HCT116 (cell line): ENCODE measurements around the gene DMGDH. TPM values are rescaled to one million over a fixed set of nuclear protein-coding genes. Genes with fewer than 3 reads are reported as not detected.

ENCODE experiments used
- ATAC-seq: fragments of 200-7000 bp; cut with Tn5 transposase; 2 replicates; pipeline ENCODE4 v1.9.1; 2020; ENCODE audit warnings: mild to moderate bottlenecking, moderate library complexity
- BruUV-seq: library from RNA; stranded (reverse); fragments of 400-500 nt; replicated peaks from 2 replicates; lab custom pipeline; 2021; lab: Mats Ljungman, UMichigan
- CTCF ChIA-PET: fragments of 300-600 bp; sonication (Branson Sonifier 250); formaldehyde crosslinking; loops from one replicate; lab custom pipeline; 2021; ENCODE audit warnings: antibody characterized with exemption; lab: Charles Lee
- POLR2A ChIA-PET: fragments of 300-600, 350-600 bp; sonication (Branson Sonifier 250); formaldehyde crosslinking; loops from one replicate; lab custom pipeline; 2021; ENCODE audit warnings: antibody characterized with exemption; lab: Charles Lee
- RAD21 ChIA-PET, 2 experiments: fragments of 300-600 bp; sonication (Branson Sonifier 250); formaldehyde crosslinking; loops; one replicate each; lab custom pipeline; 2023; ENCODE audit warnings: low total read pairs in 2 of 2; ENCODE audit not compliant: uncharacterized antibody in 2 of 2, unreplicated experiment in 2 of 2, low non-redundant PET in 1 of 2; lab: Charles Lee
- DNase-seq: peaks from one replicate; pipeline ENCODE4 v3.0.0-alpha.2; 2010; ENCODE audit warnings: low read depth, low spot score
- H2AFZ ChIP-seq: fragments of 200-600 bp; shearing (Covaris generic), sonication (generic); 2 replicates; pipeline ENCODE4 v1.6.1; 2017; ENCODE audit warnings: low read depth, mixed run types, mixed read lengths, antibody characterized with exemption, low read length; ENCODE audit not compliant: poor library complexity, severe bottlenecking
- H3K27ac ChIP-seq: 2 replicates; pipeline ENCODE4 v1.5.1; 2012; ENCODE audit warnings: low read depth, low read length
- H3K27me3 ChIP-seq: fragments of 200-600 bp; sonication (generic); 2 replicates; pipeline ENCODE4 v1.6.1; 2016; ENCODE audit warnings: mixed run types, low read length, mixed read lengths; ENCODE audit not compliant: insufficient read depth
- H3K36me3 ChIP-seq, 2 experiments: fragments of 200-500 bp in 1 of 2; fragments of 200-600 bp in 1 of 2; sonication (Bioruptor generic) in 1 of 2; sonication (generic) in 1 of 2; 2 replicates each; pipeline versions ENCODE4 v1.5.1 to v1.6.1; 2014 to 2016; ENCODE audit warnings: low read length in 2 of 2, inconsistent platforms in 1 of 2, mixed read lengths in 1 of 2, mixed run types in 1 of 2; ENCODE audit not compliant: insufficient read depth in 2 of 2, control insufficient read depth in 1 of 2
- H3K4me1 ChIP-seq, 2 experiments: fragments of 200-600 bp in 1 of 2; sonication (generic) in 1 of 2; 2 replicates each; pipeline versions ENCODE4 v1.5.1 to v1.6.1; 2012 to 2017; ENCODE audit warnings: low read length in 2 of 2, inconsistent platforms in 1 of 2, mild to moderate bottlenecking in 1 of 2, mixed read lengths in 1 of 2, mixed run types in 1 of 2, moderate library complexity in 1 of 2; ENCODE audit not compliant: insufficient read depth in 2 of 2, control insufficient read depth in 1 of 2
- H3K4me2 ChIP-seq: fragments of 200-600 bp; sonication (generic); 2 replicates; pipeline ENCODE4 v1.6.1; 2017; ENCODE audit warnings: mixed run types, low read length, mixed read lengths
- H3K4me3 ChIP-seq, 2 experiments: fragments of 200-600 bp in 1 of 2; sonication (generic) in 1 of 2; replicated peaks in 1 of 2; 2 replicates each; pipeline ENCODE4 v1.5.1; 2011 to 2016; ENCODE audit warnings: low read length in 2 of 2, control low read depth in 1 of 2, low read depth in 1 of 2, mild to moderate bottlenecking in 1 of 2, mixed read lengths in 1 of 2, mixed run types in 1 of 2
- H3K79me2 ChIP-seq: fragments of 200-600 bp; sonication (generic); 2 replicates; pipeline ENCODE4 v1.6.1; 2017; ENCODE audit warnings: mild to moderate bottlenecking, mixed run types, low read length, moderate library complexity, mixed read lengths; ENCODE audit not compliant: insufficient read depth
- H3K9ac ChIP-seq: fragments of 200-600 bp; sonication (generic); 2 replicates; pipeline ENCODE4 v1.6.1; 2016; ENCODE audit warnings: low read length, mixed read lengths
- H3K9me2 ChIP-seq: fragments of 200-600 bp; sonication (generic), shearing (Covaris generic); 2 replicates; pipeline ENCODE4 v1.6.1; 2017; ENCODE audit warnings: mixed run types, mild to moderate bottlenecking, moderate library complexity; ENCODE audit not compliant: insufficient read depth
- H3K9me3 ChIP-seq, 2 experiments: fragments of 200-500 bp in 1 of 2; fragments of 200-600 bp in 1 of 2; sonication (Bioruptor generic) in 1 of 2; sonication (generic) in 1 of 2; 2 replicates each; pipeline ENCODE4 v1.6.1; 2014 to 2017; ENCODE audit warnings: low read length in 2 of 2, mixed read lengths in 2 of 2, inconsistent platforms in 1 of 2, low read depth in 1 of 2, mild to moderate bottlenecking in 1 of 2, mixed run types in 1 of 2, moderate library complexity in 1 of 2; ENCODE audit not compliant: control insufficient read depth in 1 of 2, insufficient read depth in 1 of 2
- H4K20me1 ChIP-seq: fragments of 200-600 bp; sonication (generic), shearing (Covaris generic); 2 replicates; pipeline ENCODE4 v1.6.1; 2017; ENCODE audit warnings: mixed run types, mild to moderate bottlenecking, moderate library complexity; ENCODE audit not compliant: insufficient read depth
- ATF3 ChIP-seq: IDR thresholded peaks from 2 replicates; pipeline ENCODE4 v1.6.1; 2012
- CTCF ChIP-seq, 3 experiments: fragments of 200-600 bp in 1 of 3; sonication (generic) in 1 of 3; IDR thresholded peaks in 2 of 3; conservative IDR thresholded peaks in 1 of 3; 2 replicates each; pipeline ENCODE4 v1.5.1; 2012 to 2017; ENCODE audit warnings: low read depth in 2 of 3, low read length in 2 of 3, antibody characterized with exemption in 1 of 3, borderline replicate concordance in 1 of 3, control low read depth in 1 of 3, mild to moderate bottlenecking in 1 of 3, mixed read lengths in 1 of 3, mixed run types in 1 of 3, moderate library complexity in 1 of 3; ENCODE audit not compliant: insufficient read depth in 1 of 3
- EGR1 ChIP-seq: IDR thresholded peaks from 2 replicates; pipeline ENCODE4 v1.6.1; 2012; ENCODE audit warnings: low read depth
- ELF1 ChIP-seq: IDR thresholded peaks from 2 replicates; pipeline ENCODE4 v1.6.1; 2012; ENCODE audit warnings: low read depth, borderline replicate concordance
- EZH2 ChIP-seq: fragments of 200-600 bp; sonication (generic); IDR thresholded peaks from 2 replicates; pipeline ENCODE4 v1.6.1; 2017; ENCODE audit warnings: antibody characterized with exemption, mixed run types
- MAX ChIP-seq: IDR thresholded peaks from 2 replicates; pipeline ENCODE4 v1.6.1; 2012
- POLR2A ChIP-seq: IDR thresholded peaks from 2 replicates; pipeline ENCODE4 v1.7.0; 2011; ENCODE audit warnings: borderline replicate concordance; ENCODE audit not compliant: insufficient read depth, insufficient read length; ENCODE audit errors: extremely low read depth
- SIN3A ChIP-seq: IDR thresholded peaks from 2 replicates; pipeline ENCODE4 v1.6.1; 2012; ENCODE audit warnings: low read depth
- SP1 ChIP-seq: IDR thresholded peaks from 2 replicates; pipeline ENCODE4 v1.6.1; 2012; ENCODE audit warnings: low read depth
- SRF ChIP-seq: IDR thresholded peaks from 2 replicates; pipeline ENCODE4 v1.6.1; 2012; ENCODE audit warnings: low read depth
- TCF7L2 ChIP-seq: IDR thresholded peaks from 2 replicates; pipeline ENCODE4 v1.7.0; 2011; ENCODE audit warnings: borderline replicate concordance, inconsistent platforms; ENCODE audit not compliant: insufficient read depth, insufficient read length; ENCODE audit errors: extremely low read depth
- ZNF274 ChIP-seq: fragments of 200-500 bp; sonication (Bioruptor generic); IDR thresholded peaks from 2 replicates; pipeline ENCODE4 v1.6.1; 2014; ENCODE audit warnings: mild to moderate bottlenecking, low read depth, low read length, inconsistent platforms
- intact Hi-C: fragments of 100-400 bp; cut with micrococcal nuclease; formaldehyde crosslinking; loops from 2 replicates; pipeline ENCODE4 v1.10.0; 2022
- total RNA-seq: library from RNA; stranded (reverse); gene quantifications from one replicate; pipeline ENCODE4 v1.2.1, GENCODE V29; 2021; ENCODE audit not compliant: unreplicated experiment

The DMGDH gene
- total RNA-seq, 1 experiment from 2014 or later, result 2.3 TPM

GRCh38 chr5:79070350-79070667 is 835 bp upstream of the DMGDH start:
- BruUV-seq, result no TSS peak
- Histone ChIP-seq H3K36me3 (no peaks in the 10 kb centered on the region), H3K9me2 (no peaks in the 10 kb centered on the region), H4K20me1 (no peaks in the 10 kb centered on the region), H3K4me1 (peaks cover 0 to 8% of the 10 kb centered on the region in 2 experiments; a peak in 2 of 4 replicates), H3K79me2 (no peaks in the 10 kb centered on the region), H3K27me3 (no peaks in the 10 kb centered on the region), H3K4me3 (no peak overlapping the region), H2AFZ (no peak overlapping the region), H3K4me2 (no peak overlapping the region), H3K9ac (no peak overlapping the region), H3K9me3 (peaks cover 0 to 3% of the 10 kb centered on the region in 2 experiments; a peak in 1 of 4 replicates), H3K27ac (no peak overlapping the region)
- intact Hi-C loops, result no loop called here
- TF ChIP-seq ATF3 (no peak), EZH2 (no peak), TCF7L2 (no peak), CTCF (IDR thresholded peaks at IDR 0.05 in 2 of 3, conservative IDR thresholded peaks at IDR 0.05 in 1 of 3; ENCODE audit: borderline replicate concordance in 1 of 3, insufficient read depth in 1 of 3, low read depth in 2 of 3, low read length in 2 of 3) (no peak), EGR1 (no peak), ELF1 (no peak), SRF (no peak), MAX (no peak), POLR2A (no peak), ZNF274 (no peak), SP1 (no peak), SIN3A (no peak)
- ChIA-PET POLR2A (no interaction called here), RAD21 (no interaction called here), CTCF (interaction anchor here (0.7 kb wide), 1 partner anchor 50 kb away, joined by 3 read pairs; no protein-coding TSS in a partner anchor)
- DNase-seq (no peak), ATAC-seq (no peak)
